ENCODE results near the gene HINT2.

DNA sequence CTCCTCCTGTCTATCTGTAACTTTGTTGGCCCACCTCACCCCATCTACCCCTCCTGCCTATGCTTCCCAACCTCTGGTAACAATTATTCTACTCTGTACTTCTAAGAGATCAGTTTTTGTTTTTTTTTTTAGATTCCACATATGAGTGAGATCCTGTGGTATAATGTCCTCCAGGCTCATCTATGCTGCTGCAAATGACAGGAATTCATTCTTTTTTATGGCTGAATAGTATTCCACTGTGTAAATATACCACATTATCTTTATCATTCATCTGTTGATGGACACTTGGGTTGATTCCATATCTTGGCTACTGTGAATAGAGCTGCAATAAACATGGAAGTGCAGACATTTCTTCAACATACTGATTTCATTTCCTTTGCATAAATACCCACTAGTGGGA, 31.4 kb downstream of the HINT2 start:
- TF ChIP-seq, protein P1, sequence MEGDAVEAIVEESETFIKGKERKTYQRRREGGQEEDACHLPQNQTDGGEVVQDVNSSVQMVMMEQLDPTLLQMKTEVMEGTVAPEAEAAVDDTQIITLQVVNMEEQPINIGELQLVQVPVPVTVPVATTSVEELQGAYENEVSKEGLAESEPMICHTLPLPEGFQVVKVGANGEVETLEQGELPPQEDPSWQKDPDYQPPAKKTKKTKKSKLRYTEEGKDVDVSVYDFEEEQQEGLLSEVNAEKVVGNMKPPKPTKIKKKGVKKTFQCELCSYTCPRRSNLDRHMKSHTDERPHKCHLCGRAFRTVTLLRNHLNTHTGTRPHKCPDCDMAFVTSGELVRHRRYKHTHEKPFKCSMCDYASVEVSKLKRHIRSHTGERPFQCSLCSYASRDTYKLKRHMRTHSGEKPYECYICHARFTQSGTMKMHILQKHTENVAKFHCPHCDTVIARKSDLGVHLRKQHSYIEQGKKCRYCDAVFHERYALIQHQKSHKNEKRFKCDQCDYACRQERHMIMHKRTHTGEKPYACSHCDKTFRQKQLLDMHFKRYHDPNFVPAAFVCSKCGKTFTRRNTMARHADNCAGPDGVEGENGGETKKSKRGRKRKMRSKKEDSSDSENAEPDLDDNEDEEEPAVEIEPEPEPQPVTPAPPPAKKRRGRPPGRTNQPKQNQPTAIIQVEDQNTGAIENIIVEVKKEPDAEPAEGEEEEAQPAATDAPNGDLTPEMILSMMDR (IDR thresholded peaks at IDR 0.05; ENCODE audit: low read depth, low read length, poor library complexity, severe bottlenecking), result no peak
- no peak for TF ChIP-seq EZH2phosphoT487 (IDR thresholded peaks at IDR 0.05; ENCODE audit: borderline replicate concordance, low read length)
